Testis (tissue), 2 donors: ENCODE results near the gene SLC17A9.

Source experiments
- CTCF ChIP-seq, 3 experiments: fragments of 450-650 bp in 2 of 3; fragments of 200-600 bp in 1 of 3; sonication (generic) in 1 of 3; IDR thresholded peaks; one replicate each; pipeline ENCODE4 v1.5.1; 2016 to 2019; ENCODE audit warnings: antibody characterized with exemption in 3 of 3, mild to moderate bottlenecking in 2 of 3, moderate library complexity in 1 of 3
- POLR2A ChIP-seq: fragments of 450-650 bp; IDR thresholded peaks from one replicate; pipeline ENCODE4 v1.6.1; 2017; ENCODE audit warnings: antibody characterized with exemption, mild to moderate bottlenecking, moderate library complexity

GRCh38 chr20:62910777-62911497 lies 41.6 kb upstream of the SLC17A9 start:
- TF ChIP-seq CTCF (IDR thresholded peaks at IDR 0.05) (no peak), POLR2A (no peak)
